SW 1271 (cell line): Measurements from ENCODE around the gene GNAI3.

Source experiments
- DNase-seq, 2 experiments: peaks; one replicate each; lab custom pipeline; 2025; lab: John Stamatoyannopoulos, UW

Gene GNAI3

DNA sequence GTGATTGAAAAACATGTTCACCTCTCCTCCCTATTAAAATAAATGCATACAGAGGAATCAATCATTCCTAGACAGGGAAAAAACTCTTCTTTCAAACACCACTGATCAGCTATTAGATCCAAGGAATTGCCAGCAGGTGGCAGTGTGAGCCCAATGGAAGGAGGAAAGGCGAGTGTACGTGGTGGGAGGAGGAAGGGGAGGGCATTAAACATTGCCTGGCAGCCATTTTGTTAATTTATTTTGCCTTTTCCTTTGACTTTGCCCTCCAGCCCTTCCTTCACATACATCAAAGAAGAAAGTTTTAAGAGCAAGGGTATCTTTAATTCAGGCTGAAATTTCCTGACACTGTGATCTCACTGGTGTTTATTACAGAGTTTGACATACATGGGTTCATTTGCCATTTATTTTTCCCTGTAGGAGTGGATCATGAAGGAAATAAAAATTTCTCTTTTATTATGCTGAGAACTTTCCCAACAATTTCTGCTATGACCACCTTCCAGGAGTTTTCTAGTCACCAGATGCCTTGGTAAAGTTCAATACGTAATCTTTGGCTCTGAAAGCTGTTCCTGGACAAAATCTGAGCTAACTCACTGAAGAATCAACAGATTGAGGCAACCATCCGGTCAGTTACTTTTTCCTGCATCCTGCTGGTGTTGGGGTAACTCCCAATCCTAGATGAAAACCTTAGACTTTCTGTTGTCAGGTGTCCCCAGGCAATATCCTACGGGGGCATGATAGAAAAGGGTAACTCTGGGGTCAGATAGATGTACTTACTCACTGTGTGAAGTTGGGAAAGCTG is 1.9 kb upstream of the GNAI3 start:
- DNase-seq = peak; percentile 57 to 84

DNA sequence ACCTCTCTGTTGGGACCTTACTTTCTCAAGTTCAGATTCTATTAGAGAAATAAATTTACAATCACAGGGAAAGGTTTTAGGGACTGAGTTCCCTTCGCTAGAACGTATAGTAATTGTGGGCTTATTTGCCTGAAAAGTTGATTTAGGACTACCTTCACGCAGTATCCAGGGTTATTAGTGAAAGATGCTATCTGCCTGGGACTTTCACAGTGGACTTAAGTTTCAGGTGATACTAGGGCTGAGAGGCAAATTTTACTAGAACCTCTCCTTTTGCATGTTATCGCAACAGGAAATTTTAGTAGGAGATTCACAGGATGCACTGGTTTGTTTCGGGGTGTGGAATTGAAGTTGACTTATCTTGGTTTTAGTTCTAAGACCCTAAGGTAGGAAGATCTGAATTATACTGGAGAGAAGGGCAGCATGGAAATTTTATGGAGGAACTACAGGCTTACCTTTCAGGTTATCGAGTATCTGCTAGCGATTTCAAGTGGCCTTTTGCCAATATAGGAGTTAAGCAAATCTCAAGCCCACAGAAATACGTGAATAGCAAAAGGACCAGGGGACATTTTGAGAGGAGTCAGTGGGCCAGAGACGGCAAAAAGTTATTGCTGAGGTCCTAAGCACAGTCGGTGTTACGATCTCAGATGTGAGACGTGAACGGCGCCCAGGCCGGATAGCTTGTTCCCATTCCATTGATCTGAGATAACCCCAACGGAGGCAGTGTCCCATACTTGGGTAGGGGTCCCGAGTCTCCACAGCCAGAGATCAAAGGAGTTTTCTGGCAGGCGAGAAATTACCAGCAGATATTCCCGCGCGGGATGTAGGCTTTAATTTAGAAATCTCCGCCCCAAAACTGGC is 723 bp upstream of the GNAI3 start:
- DNase-seq = peak in 1 of 2 experiments; percentile 42

DNA sequence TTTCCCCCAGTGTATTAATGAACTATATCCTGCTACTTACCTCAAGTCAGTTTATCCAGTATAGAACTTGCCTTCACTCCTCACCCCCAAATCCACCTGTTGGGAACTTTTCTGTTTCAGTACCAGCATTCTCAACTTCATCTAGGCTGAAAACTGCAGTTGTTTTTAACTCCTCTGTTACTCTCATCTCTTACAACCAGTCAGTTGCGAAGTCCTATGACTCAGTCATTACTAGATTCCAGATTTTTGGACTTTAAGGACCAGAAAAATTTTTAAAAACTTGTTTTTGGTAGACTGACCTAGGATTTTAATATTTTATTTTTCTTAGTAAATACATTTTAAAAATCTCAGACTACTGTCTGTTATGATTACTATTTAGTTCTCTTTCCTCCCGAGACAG is 8.1 kb downstream of the GNAI3 start:
- no peak for DNase-seq

DNA sequence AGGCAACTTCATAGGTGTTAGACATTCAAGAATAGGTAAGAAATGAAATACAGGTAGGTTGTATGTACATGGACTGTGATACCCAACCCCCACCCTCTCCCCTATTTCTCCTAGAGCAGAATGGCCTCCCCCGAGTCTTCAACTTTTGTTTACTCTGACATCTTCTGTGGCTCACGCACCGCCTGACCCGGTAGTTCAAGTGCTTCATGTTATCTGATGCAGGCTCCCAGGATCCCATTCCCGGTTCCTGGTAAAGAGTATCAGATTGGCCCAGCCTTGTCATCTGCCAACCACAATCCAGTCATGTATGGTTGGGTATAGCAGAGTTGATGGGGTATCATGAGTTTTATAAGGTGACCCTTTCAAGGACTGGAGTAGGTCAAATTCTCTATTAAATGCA is 9.1 kb downstream of the GNAI3 start:
- DNase-seq = no peak

DNA sequence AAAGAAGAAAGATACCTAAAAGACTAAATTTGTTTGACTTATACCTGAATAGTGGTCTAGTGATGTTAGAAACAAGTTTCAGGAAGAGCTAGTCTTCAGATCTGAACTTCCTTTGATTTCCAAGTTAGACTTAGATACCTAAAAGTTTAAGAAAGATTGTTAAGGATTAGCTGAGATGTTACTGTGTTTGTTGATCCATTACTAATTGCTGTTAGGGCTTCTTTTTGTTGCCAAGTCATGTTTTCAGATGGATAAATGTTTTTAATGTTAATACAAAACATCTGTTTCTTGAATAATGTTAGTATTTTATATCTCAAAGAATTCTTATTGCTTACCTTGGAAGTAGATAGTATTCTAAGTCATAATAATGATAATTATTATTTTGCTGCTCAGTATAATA is 11.6 kb downstream of the GNAI3 start:
- no peak for DNase-seq

DNA sequence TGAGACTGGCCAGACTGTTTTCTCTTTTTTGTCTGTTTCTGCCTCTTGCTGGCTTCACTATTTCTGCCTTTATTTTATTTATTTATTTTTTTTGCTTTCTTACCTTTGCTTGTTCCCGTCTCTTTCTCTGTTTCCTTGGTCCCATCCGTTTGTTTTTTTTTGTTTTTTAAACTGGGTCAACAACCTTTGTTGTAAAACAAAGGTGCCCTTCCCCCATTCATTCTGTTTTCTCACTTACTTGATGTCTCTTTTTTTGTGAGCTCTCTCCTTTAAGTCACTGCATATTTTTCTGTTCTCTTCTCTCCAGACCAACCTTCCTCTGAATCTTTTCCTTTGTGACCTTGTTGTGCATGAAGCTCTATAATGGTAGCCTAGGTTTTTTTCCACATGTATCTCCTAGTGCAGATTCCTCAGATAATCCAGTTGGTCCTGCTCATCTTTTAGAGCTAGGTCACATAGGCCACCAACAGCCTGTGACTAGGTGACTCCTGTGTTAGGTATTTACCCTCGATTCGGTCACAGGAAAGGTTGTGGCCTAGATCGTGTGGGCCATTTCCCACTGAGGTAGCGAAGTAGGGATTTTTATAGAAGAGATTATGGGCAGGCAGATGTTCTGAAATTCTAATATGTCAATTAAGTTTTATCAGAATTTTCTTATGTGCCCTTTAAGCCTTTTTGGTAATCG is 15.9 kb downstream of the GNAI3 start:
- DNase-seq = no peak

DNA sequence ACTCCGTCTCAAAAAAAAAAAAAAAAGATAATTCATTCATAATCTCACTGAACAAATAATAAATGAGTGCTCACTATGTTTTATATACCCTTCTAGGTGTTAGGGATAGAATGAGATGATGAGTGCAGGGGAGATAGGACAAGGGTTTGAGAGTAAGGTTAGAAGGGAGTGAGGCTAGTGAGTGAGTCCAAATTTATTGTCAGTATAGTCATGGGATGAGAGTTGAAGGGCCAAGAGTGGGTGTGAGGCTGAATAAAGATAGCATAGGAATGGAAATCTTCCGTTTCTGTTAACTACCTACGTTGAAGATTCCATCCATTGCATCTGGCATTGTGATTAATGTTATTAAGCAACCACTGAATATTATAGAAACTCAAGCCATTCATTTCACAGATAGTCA is 16.8 kb downstream of the GNAI3 start:
- no peak for DNase-seq

DNA sequence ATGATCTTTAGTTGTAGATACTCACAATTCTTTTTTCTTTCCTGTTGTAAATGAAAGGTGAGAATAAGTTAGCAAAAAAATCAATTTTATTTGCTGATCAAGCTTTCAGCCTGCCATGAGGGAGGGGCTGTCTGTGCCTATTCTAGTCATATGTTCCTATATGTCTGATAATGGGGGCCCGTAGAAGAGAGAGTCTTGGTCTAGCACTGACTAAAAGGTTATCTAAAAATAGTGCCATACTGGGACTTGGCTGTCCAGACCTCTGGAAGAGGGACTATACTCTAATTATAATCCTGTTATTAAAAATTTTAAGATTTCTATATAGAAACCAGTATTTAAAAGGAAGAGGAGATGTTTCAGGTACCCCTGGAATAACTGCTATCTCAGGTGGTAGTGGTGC is 18.6 kb downstream of the GNAI3 start:
- DNase-seq = no peak

DNA sequence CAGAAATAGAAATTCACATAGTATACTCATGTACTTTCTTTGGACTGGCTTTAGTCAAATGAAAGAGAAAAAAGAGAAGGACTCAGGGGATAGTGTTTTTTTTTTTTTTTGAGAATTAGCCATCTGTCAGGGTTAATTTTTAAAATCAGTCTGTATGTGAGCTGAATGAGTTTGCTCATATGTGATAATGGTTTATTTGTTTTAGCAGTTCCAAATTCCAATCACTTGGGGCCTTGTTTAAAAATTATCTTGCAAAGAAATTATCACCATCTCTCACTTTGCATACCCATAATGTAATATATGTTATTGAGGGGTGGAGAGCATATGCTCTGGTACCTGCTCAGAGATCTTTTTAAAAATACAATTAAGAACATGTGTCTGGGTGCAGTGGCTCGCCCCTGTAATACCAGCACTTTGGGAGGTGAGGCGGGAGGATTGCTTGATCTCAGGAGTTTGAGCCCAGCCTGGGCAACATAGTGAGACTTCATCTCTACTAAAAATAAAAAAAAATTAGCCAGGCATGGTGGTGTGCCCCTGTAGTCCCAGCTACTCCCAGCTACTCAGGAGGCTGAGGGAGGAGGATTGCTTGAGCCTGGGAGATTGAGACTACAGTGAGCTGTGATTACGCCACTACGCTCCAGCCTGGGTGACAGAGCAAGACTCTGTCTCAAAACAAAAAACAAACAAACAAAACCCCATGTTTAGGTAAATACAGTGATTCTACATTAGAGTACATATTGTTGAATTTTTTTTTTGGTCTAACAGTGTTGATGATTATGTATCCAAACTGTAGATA is 19.7 kb downstream of the GNAI3 start:
- no peak for DNase-seq

DNA sequence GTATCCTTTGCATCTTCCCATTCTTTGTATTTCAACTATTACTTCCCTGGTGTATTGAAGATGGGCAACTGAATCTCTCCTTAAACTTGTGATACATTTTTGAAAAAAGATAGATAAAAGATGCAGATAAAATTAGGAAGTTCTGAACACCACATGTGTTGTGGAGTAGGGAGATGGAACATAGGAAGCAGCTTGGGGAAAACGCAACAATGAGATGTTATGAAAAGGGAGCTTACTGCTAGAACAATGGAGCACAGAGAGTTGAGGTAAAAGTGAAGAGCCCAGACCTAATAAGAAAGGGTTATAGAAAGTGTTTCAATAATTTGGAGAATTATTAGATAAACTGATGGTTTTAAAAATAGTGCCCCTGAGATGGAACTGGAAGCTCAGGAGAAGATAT is 20.9 kb downstream of the GNAI3 start:
- DNase-seq = no peak

DNA sequence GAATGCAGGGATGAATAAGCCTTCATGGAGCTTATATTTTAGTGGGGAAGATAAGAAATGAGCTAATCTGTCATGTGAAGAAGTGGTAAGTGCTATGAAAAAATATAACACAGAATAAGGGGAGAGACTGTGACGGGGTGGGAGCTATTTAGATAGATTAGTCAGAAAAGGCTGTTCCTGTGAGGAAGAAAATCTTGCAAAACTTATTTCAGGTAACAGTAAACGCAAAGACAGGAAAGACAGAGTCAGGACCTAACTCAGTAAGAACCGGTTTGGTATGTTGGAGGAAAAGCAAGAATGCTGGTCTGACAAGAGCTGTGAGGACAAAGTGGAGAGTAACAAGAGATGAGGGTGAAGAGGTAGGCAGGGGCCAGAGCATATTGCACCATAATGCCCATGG is 22.0 kb downstream of the GNAI3 start:
- DNase-seq = no peak

DNA sequence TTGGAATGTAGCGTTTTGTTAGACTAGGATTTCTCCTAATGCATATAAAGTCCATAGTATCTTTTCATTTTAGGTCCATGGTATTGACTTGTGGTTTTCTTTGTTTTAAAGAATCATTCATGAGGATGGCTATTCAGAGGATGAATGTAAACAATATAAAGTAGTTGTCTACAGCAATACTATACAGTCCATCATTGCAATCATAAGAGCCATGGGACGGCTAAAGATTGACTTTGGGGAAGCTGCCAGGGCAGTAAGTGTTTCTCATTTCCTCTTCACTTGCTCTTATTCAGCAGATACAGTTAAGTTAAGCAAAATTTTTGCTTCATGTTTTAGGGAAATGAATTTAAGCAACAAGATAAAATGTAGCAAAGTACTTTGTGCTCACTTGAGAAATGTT is 25.4 kb downstream of the GNAI3 start:
- no peak for DNase-seq

DNA sequence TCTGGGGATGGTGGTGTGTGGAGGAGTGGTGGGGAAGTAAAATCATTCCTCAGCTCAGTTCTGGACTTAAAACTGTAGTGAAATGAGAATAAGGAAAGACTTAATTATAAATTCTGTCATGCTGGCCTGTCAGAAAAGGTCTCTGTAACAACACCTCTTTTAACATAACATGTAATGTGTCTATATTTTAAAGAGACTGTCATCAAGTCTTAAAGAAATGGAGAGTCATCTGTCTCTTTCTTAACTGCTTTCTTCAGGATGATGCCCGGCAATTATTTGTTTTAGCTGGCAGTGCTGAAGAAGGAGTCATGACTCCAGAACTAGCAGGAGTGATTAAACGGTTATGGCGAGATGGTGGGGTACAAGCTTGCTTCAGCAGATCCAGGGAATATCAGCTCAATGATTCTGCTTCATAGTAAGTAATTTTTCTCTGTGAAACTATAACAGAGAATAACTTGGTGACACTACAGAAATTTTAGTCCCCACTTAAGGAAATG is 30.6 kb downstream of the GNAI3 start:
- DNase-seq = no peak

DNA sequence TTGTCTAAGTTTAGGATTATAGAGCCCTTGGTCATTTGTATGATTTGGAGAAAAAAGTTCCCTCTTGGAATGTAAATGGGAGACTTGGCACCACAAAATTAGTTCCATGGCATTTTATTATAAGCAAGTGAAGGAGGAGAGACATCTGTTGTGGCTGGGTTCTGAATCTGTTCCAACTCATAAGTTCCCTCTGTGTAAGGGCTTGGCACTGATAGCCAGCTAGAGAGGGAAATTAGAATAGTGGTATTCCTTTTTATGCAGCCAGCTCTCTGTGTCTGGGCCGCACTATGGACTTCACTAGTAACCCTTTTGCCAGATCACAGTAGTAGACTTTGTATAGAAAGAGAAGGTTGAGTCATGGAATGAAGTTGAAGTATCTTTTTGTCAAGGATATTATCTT is 31.1 kb downstream of the GNAI3 start:
- DNase-seq = no peak

DNA sequence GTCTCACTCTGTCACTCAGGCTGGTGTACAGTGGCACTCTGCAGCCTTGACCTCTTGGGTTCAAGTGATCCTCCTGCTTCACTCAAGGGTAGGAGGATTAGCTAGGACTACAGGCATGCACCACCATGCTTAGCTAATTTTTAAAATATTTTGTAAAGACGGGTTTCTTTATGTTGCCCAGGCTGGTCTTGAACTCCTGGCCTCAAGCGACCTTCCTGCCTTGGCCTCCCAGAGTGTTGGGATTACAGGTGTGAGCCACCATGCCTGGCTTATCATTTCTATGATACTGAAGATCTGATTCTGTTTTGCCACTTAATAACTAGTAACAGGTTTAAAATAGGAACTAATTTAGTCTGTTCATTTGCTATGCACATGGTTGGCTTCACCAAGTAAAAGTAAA is 33.6 kb downstream of the GNAI3 start:
- DNase-seq = no peak

DNA sequence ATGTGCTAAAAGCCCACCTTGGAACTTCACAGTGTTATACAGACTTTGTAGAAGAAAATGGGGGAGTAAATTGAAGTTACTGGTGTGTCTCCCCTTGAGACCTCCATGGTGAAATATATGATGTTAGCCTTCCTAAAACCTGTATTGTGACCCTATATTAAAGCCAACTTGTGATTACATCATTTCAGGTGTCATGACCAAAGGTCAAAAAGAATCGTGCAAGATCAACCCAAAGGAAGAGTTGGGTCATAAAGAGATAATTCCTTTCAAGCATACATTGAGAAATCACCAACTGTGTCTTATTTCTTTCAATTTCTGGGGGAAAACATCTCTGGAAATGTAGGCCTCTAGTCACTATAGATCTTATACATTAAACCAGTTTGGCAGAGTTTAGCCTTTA is 36.4 kb downstream of the GNAI3 start:
- no peak for DNase-seq

DNA sequence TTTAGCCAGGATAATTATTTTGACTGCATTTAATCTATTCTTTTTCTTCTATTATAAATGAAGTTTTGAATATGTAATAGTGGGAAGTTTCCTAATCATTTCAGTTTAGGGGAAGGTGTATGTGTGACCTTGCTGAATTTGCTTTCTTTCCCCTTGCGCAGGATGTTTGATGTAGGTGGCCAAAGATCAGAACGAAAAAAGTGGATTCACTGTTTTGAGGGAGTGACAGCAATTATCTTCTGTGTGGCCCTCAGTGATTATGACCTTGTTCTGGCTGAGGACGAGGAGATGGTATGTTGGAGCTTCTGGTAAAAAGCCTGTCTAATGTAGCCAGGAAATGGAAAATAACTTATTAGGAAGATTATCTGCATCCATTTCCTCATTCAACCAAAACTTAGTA is 37.6 kb downstream of the GNAI3 start:
- no peak for DNase-seq

DNA sequence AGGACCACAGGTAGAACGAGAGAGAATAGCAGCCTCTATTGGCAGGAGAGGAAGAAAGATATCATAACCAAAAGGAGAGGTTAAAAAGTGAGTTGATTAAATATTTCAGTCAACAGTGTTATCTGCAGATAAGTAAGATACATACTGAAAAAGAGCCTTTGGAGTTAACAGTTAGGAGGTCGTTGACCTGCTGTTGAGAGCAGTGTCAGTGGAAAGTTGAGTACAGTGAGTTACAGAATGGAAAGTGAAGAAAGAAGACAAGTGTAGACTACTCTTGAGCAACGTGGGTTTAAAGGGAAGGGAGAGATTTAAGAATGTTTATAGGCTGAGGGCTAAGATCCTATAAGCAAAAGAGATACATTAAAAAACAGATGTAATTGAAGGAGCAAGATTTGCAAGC is 40.8 kb downstream of the GNAI3 start:
- no peak for DNase-seq

DNA sequence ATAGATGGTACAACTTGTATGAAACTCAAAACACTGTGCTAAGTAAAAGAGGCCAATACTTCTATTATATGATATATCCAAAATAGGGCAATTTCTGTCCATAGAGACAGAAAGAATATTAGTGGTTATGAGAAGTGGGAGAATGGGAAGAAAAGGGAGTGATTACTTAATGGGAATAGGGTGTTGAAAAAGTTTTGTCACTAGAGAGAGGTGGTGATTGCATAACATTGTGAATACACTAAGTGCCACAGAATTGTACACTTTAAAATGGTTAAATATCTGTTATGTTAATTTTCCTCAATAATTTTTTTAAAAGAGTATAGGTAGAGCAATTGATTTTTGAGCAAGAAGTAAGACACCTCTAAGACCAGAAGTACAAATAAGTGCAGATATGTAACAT is 41.3 kb downstream of the GNAI3 start:
- no peak for DNase-seq

DNA sequence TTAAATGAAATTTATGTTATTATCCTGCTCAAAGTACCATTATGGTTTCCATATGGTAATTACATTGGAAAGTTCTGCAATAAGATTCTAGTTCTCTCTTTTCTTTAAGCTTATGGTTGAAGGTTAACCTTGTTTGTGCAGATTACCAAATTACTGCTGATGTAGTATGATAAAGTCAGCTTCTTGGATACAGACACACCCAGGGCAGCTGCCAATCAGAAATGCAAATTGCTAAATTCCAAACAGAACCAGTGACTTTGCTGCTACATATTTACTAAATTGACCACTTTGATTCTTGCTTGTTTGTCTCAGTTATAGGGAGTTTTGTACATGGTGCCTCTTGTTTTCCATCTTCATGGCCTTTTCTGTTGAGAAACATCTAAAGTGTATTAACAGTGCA is 44.5 kb downstream of the GNAI3 start:
- no peak for DNase-seq

DNA sequence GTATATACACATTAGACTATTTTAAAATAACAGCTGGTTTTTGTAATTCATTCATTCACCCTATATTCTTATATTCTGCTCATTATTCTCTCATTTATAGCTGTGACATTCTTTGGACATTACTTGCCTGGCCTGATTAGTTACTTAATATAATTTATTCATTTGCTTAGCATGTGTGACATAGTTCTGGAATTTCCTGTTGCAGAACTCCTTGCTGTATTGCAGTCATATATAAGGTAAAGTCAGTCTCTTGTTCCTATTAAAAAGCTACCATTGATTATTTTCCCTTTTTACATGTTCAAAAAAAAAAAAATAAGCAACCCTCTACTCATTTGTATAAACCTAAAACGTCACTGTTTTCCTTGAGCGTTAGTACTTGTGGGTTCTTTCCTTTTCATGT is 47.1 kb downstream of the GNAI3 start:
- DNase-seq = no peak

DNA sequence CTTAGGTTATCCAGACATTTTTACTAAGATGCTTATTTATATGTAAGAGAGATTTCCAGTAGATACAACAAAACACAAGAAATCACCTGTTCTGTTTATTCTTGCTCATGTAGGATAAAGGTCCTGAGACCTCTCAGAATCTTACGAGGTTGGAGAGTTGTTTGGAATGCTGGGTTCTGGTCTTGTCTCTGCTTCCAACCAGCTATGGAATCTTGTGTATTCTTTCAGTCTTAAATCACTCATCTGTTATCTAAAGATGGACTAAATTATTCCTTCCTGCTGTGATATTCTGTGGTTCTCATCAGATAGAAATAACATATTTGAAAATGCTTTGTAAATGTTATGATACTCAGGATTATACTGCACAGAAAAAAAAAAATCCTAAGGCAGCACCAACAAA is 49.7 kb downstream of the GNAI3 start:
- no peak for DNase-seq
